GM21423 (cell line): ENCODE measurements around the gene BOLA2.
"Not testable (repeated sequence)": the region's sequence is repeated elsewhere in the genome, so short reads cannot be mapped to it uniquely, and the experiment has no call there.

Experiments used
- ATAC-seq: cut with Tn5 transposase; IDR thresholded peaks from one replicate; pipeline ENCODE4 v1.9.1; 2021; ENCODE audit warnings: mild to moderate bottlenecking, moderate library complexity; ENCODE audit not compliant: unreplicated experiment

BOLA2 gene

GRCh38 chr16:29454269-29454668 is at the start of gene BOLA2, which contains the start of gene SLX1B:
TSS of gene BOLA2 (minus strand) at chr16:29454351. CDS start at chr16:29454253, 98 bp downstream.
TSS of gene SLX1B (plus strand) at chr16:29454533.
- peak; percentile 86 for ATAC-seq

GRCh38 chr16:29482276-29482675 is 28.1 kb upstream of the BOLA2 start:
- ATAC-seq, result not testable (repeated sequence)

DNA sequence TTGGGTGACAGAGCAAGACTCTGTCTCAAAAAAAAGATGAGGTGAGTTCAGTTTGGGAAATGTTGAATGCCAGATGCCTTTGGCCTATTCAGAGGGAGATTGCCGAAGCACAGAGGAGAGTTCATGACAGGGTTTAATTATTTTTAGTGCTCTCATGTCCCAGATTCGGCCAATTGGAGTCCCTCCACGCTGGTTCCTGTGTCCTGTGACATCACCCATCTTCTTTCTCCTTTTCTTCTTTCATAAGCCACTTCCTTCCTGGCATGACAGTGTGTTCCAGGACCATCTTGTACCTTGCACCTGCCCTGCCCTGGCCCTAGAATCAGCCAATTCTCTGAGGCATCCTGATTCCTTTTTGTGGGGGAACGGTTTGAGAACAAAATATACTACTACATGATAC is 17.9 kb upstream of the BOLA2 start:
- ATAC-seq, result not testable (repeated sequence)

DNA sequence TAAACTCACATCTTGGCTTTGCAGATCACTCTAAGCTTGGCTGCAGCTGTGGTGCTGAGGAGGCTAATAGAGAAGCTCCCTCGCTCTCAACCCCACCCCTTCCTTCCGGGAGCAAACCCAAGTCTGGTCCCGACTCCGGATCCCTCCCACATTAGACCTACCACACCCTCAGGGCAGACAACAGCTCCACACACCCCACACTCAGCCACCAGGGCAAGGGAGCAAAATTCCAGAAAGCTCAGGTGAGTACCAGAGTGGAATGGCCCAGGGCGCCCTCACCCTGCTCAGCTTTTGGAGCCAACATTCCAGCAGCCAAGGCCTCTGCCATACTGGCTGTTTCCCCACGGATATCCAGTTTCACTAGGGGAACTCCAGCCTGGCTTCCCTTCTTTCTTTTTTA is 15.5 kb upstream of the BOLA2 start:
- not testable (repeated sequence) for ATAC-seq

DNA sequence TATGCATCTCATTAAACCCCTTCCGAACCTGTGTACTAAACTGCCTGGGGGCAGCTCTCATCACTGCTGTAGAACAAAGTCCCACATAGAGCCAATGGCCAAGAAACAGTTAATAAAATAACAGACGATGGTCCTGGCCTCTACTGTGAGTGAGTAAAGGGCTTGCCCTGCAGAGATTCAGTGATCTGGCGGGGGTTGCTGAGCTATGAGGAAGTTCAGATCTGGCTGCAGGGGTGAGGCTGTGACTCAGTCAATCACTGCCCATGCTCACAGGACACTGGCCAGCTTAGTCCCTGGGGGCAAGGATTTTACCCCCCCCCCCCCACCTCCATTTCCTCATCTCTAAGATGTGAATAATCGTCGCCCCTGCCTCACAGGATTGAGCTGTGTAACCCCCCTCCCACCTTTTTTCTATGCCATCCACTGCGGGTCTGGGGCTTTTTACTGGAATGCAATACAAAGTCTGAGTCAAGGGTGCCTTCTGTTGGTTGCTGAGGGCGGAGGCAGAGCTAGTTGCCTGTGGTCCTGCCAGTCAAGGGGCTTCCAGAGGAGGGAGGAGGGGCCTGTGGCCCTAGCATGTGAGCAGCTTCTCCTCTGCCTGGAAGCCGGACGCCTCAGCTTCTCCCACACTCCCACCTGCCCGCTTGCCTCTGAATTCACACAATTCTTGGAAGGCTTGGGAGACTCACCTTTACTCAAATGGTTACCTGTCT is 13.7 kb upstream of the BOLA2 start:
- not testable (repeated sequence) for ATAC-seq

DNA sequence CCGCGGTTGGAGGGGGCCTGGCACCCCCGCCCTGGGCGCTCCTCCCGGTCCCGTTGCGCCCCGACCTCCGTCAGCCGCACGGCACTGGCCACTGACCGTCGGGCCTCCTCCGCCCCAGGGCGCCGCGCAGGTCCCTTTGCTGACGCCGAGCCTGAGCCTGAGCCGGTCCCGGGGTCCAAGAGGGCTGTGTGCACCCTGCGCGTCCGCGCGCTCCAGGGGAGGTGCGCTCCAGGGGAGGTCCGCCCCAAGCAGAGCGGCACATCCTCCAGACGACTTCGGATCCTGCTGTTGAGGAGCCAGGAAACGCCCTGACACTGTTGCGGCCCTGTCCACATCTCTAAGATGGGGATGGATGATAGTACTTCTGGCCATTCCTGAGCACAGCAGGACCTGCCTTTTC is 12.8 kb upstream of the BOLA2 start:
- ATAC-seq, result not testable (repeated sequence)

- ATAC-seq, result not testable (repeated sequence)
Measured at GRCh38 chr16:29465985-29466824, 12.1 kb upstream of the BOLA2 start.

DNA sequence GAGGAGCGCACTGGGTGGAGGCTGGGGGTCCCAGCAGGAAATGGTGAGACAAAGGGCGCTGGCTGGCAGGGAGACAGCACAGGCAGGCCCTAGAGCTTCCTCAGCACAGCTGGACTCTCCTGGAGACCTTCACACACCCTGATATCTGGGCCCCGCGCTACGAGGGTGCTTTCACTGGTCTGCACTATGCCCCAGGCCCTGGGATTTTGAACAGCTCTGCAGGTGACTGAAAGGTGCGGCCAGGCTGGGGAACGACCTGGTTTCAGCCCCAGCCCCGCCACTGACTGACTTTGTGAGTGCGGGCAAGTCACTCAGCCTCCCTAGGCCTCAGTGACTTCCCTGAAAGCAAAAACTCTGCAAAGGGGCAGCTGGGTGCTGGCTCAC is 6.5 kb upstream of the BOLA2 start:
- not testable (repeated sequence) for ATAC-seq

DNA sequence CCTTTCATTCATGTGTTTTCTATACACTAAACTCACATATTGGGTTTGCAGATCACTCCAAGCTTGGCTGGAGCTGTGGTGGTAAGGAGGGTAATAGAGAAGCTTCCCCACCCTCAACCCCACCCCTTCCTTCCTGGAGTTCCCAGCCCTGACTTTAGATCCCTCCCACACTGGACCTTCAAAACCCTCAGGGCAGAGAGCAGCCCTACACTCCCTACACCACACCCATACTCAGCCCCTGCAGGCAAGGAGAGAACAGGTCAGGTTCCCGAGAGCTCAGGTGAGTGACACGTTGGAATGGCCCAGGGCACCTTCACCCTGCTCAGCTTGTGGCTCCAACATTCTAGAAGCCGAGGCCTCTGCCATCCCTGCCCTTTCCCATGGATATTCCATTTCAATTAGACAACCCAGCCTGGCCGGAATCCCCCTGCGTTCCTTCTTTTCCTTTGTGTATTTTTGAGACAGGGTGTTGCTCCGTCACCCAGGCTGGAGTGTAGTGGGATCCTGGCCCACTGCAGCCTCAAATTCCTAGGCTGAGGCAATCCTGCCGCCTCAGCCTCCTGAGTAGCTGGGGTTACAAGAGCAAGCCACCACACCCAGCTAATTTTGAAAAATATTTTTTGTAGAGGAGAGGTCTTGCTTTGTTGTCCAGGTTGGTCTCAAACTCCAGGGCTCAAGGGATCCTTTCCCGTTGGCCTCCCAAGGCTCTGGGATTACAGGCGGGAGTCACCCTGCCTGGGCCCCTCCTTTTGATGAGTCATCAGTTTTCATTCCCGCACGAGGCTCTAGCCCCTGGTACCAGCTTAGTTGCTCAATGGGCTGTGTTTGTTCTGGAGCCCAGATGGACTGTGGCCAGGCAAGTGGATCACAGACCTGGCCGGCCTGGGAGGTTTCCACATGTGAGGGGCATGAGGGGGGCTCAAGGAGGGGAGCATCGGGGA is 5.8 kb upstream of the BOLA2 start, which contains the start of gene SULT1A4:
TSS of gene SULT1A4 (plus strand) at position 208 of the 941 bp plus-strand sequence. CDS start 1,473 bp downstream, outside the sequence.
- ATAC-seq, result not testable (repeated sequence)

DNA sequence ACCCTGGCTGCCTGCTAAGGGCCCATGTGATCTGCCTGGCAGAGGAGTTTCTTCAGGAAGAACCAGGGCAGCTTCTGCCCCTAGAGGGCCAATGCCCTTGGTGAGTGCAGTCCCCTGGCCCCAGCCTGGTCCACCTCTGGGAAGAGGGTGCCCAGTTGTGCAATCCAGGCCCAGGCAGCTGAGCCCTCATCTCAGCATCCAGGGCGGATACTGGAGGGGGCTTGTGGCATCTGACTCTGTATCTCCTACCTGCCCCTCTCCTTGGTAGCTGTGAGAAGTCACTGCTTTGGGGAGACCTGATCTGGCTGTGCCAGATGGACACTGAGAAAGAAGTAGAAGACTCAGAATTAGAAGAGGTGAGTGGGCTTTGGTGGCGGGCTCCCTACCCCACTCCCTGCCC is 3.5 kb upstream of the BOLA2 start:
- ATAC-seq, result not testable (repeated sequence)

DNA sequence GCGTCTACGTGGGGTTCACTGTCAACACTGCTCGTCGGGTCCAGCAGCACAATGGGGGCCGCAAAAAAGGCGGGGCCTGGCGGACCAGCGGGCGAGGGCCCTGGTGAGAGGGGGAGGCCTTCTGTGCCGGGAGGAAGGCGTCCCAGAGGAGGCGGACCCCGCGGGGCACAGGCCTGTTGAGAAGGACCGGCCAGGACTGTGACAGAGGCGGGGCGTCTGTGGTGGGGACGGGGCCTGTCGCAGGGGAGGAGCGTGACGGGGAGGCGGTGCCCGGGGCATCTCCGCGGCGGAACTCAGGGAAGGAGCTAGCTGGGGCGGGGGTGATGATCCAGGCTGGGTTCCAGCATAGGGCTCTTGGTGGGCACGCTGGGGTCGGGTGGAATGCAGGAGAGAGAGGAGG is 677 bp upstream of the BOLA2 start:
- peak; percentile 50 for ATAC-seq

DNA sequence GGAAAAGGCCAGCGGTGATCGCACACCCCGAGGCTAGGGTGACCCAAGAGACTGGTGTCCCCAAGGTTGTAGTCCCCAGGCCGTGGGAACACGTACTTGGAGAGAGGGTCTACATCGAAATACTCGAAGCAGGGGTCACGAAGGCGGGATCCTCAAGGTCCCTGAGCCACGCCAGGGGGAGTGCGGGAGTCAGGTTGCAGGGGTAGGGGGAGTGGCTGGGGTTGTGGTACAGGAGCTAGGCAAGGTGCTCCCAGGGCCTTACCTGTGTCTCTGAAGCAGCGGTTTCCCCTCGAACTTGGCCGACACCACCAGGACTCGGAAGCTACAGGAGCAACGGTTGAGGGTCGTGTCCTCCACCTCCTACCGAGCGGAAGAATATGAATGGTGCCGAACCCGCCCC is 397 bp downstream of the BOLA2 start:
- peak; percentile 3 for ATAC-seq

- not testable (repeated sequence) for ATAC-seq
Measured at GRCh38 chr16:29425390-29425789, 28.8 kb downstream of the BOLA2 start.

DNA sequence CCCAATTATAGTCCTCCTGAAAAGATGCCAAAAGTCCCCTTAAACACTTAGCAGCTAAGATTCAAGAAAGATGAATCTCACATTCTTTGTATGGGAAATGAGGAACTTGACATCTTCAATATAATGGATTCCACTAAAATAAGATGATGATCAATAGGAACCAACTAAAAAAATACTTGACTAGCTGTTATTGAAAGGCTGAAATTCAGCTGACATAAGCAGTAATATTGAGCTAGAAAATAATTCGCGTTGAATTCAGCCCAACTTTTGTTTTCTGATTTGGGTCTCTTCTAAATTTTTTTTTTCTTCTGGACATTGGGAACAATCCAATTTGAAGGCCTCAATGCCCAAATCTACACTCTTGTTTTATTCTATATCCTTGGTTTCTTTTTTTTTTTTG is 30.6 kb downstream of the BOLA2 start:
- not testable (repeated sequence) for ATAC-seq

DNA sequence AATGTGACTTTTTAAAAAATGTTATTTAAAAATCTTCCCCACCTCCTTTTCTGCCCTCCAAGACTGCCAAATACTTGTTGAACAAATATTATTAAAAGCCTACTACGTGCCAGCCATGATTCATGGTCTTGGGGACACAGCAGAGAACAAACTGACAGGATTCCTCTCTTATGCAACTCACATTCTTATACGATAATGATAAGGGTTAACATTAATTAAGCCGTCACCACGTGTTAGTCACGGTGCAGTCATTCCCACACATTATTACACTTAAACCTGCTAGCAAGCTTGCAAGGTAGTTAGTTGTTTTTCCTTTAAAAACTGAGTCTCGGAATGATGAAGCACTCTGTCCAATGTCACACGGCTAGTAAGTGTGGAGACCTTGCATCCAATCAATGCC is 48.9 kb downstream of the BOLA2 start:
- ATAC-seq, result not testable (repeated sequence)
